T-helper 1 cell treated with Interleukin-12 subunit alpha and Interleukin-12 subunit beta and Interleukin-4 antibody, amounts not matched to agents 30 ng/mL and 1 ng/mL, for 36 hours (primary cell): ENCODE data around the gene DPPA5. TPM values are rescaled to one million over a fixed set of nuclear protein-coding genes. Genes with fewer than 3 reads are reported as not detected.

Experiments used
- intact Hi-C: fragments of 100-400 bp; cut with micrococcal nuclease; formaldehyde crosslinking; loops from one replicate; pipeline ENCODE4 v1.15.1; 2024
- total RNA-seq: library from RNA; stranded (reverse); gene quantifications from 2 replicates; pipeline ENCODE4 v1.2.3, GENCODE V29; 2022

Gene DPPA5
- total RNA-seq, 1 donor from 2014 or later: not detected

GRCh38 chr6:73364549-73364948 lies 10.5 kb upstream of the DPPA5 start:
- intact Hi-C loops: no loop called here

GRCh38 chr6:73364121-73364520 lies 10.0 kb upstream of the DPPA5 start:
- intact Hi-C loops: no loop called here

GRCh38 chr6:73363537-73363875 lies 9.4 kb upstream of the DPPA5 start:
- intact Hi-C loops: no loop called here

- intact Hi-C loops: no loop called here
These were observed 8.9 kb upstream of the DPPA5 start for GRCh38 chr6:73362869-73363536.

- intact Hi-C loops: no loop called here
These were observed 8.3 kb upstream of the DPPA5 start, which contains the start of gene KHDC3L for GRCh38 chr6:73362358-73362757. KHDC3L (plus strand) TSS chr6:73362658; CDS start chr6:73362730, 72 bp downstream.

- intact Hi-C loops: no loop called here
These were observed 4.8 kb downstream of the DPPA5 start for GRCh38 chr6:73349311-73349710.

- intact Hi-C loops: no loop called here
These were observed 5.4 kb downstream of the DPPA5 start for GRCh38 chr6:73348550-73349204.

GRCh38 chr6:73343164-73343563 lies 10.9 kb downstream of the DPPA5 start:
- intact Hi-C loops: no loop called here

- intact Hi-C loops: no loop called here
These were observed 11.9 kb downstream of the DPPA5 start for GRCh38 chr6:73342174-73342573.

- intact Hi-C loops: no loop called here
These were observed 12.7 kb downstream of the DPPA5 start for GRCh38 chr6:73341335-73341734.

- intact Hi-C loops: no loop called here
These were observed 14.0 kb downstream of the DPPA5 start for GRCh38 chr6:73340048-73340447.

GRCh38 chr6:73339340-73339739 lies 14.7 kb downstream of the DPPA5 start:
- intact Hi-C loops: no loop called here

- intact Hi-C loops: loop anchor here (5.0 kb wide), 1 partner anchor 1797 kb away; no protein-coding TSS in a partner anchor
These were observed 24.9 kb downstream of the DPPA5 start for GRCh38 chr6:73329201-73329600.

- intact Hi-C loops: loop anchor here (5.0 kb wide), 1 partner anchor 1796 kb away; no protein-coding TSS in a partner anchor
These were observed 25.3 kb downstream of the DPPA5 start for GRCh38 chr6:73328790-73329189.

- intact Hi-C loops: loop anchor here (1.0 to 5.0 kb wide), 8 partner anchors 15 to 1793 kb away; no protein-coding TSS in a partner anchor
These were observed 28.4 kb downstream of the DPPA5 start for GRCh38 chr6:73325656-73326055.

GRCh38 chr6:73323323-73323722 lies 30.8 kb downstream of the DPPA5 start:
- intact Hi-C loops: no loop called here

GRCh38 chr6:73314577-73315492 lies 39.2 kb downstream of the DPPA5 start:
- intact Hi-C loops: loop anchor here (5.0 kb wide), 1 partner anchor 147 kb away; the partner anchor contains the start of gene MTO1

- intact Hi-C loops: loop anchor here (1.0 to 5.0 kb wide), 5 partner anchors 16 to 690 kb away; partner anchors contain the start of genes KHDC1 and MTO1
These were observed 43.6 kb downstream of the DPPA5 start for GRCh38 chr6:73310503-73310845.

GRCh38 chr6:73309785-73310502 lies 44.1 kb downstream of the DPPA5 start:
- intact Hi-C loops: loop anchor here (1.0 to 5.0 kb wide), 6 partner anchors 16 to 689 kb away; partner anchors contain the start of genes KHDC1 and MTO1

- intact Hi-C loops: loop anchor here (2.0 kb wide), 1 partner anchor 79 kb away; no protein-coding TSS in a partner anchor
These were observed 44.6 kb downstream of the DPPA5 start for GRCh38 chr6:73309535-73309784.
